HG03139 (cell line): ENCODE data around the gene SSBP3.
A peak's percentile ranks its signal among the peaks of the same experiment; 100 is the strongest.
"Not testable (repeated sequence)": the region's sequence is repeated elsewhere in the genome, so short reads cannot be mapped to it uniquely, and the experiment has no call there.

Experiments
- ATAC-seq: cut with Tn5 transposase; IDR thresholded peaks from one replicate; pipeline ENCODE4 v1.9.1; 2021; ENCODE audit not compliant: unreplicated experiment

SSBP3 gene

DNA sequence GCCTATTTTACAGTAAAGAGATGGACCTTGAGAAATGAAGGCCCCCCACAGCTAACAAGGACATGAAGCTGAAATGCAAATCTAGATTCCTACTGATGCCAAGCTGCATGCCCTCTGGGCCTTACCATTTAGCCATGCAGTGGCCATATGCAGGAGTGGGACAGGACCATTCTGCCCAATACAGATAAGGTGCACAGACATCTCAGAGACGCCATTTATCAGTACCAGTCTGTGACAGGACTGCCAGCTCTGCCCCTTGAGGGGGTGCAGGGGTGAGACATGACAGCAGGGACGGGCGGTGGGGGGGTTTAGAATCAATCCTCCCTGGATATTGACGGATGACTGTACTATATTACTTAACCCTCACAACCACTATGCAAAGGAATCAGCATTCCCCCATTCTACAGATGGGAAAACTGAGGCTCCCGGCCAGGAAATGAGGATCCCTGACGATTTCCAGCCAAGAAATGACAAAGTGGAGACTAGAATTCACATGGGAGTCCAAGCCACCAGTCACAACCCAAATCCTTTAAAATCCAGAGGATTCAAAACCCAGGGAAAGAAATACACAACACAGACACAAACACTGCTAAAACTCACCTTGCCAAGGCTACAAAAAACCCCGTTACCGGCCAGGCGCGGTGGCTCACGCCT, 10.8 kb downstream of the SSBP3 start:
- no peak for ATAC-seq

GRCh38 chr1:54394104-54394503, 12.1 kb downstream of the SSBP3 start:
- no peak for ATAC-seq

DNA sequence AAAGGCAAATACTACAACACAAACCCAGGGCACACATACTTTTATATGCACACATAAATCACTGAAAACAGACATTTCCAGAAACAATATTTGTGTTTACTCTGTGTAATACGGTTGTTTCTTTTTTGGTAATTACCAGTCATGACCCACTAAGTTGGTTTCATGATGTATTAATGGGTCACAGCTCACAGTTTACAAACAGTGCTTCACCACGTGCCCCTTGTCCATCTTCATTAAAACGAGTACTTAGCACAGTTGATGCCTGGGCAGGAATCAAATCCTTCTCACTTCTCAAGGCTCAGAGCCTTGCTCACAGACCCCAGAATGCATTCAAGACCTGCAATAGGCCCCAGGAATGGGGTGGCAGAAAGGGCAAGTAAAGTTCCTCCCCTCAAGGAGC, 13.8 kb downstream of the SSBP3 start:
- ATAC-seq: no peak

DNA sequence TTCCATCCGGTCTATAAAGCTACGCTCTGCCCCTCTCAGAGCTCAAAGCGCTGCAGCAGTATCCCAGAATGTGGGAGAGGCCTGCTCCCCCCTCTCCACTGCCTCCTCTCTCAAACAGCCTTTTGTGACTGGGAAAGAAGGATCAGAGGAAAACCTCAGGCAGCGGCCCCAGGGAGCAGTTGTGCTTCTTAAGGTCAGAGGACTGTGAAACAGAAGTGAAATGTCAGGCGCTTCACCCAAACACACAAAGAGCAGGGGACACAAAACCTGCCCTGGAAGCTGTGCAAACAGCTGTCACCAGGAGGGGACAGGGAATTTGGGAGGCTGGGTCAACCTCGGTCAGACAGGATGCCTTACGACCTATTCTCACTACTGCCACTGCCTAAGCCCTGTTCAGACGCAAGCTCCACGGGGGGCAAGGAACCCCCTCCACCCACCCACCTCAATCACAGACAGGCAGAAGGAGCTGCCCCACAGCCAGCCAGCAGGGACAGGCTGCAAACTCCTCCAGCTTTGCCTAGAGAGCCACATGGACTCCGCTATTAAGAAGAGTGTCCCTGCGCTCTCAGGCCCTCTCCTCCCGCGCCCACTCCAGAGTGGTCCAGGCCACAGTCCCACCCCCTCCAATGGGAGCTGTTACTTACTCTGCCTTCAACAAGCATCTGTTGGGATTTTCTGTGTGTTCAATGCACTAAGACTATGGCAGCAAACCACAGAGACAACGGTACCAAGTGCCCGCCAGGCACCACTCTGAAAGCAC, 14.6 kb downstream of the SSBP3 start:
- no peak for ATAC-seq

- no peak for ATAC-seq
Measured at GRCh38 chr1:54390655-54391054, 15.5 kb downstream of the SSBP3 start.

DNA sequence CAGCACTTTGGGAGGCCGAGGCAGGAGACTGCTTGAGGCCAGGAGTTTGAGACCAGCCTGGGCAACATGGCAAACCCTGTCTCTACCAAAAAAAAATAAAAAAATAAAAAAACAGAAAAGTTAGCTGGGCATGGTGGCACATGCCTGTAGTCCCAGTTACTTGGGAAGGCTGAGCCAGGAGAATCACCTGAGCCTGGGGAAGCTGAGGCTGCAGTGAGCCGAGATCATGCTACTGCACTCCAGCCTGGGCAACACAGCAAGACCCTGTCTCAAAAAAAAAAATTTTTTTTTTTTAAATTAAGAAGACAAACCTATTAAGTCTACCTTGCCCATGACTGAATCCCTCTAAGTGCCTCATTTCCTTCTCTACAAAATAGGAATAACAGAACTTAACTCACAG, 16.6 kb downstream of the SSBP3 start:
- ATAC-seq: not testable (repeated sequence)

DNA sequence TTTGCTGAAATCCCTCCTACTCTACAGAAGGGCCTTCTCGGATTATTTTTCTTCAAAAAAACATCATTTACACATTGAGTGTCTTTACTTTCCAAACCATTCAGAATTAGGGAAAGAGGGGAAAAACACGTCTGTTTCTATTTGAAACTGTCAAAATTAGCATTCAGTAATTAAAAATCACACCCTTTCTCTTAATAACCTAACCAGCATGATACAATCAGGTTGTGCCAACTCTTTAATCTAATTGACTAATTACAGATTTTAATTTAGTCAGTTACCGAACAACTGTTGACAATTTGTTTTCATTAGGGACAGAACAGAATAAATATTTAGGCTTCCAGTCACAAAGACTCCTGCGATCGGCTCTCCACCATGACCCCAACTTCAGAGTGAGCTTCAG, 18.8 kb downstream of the SSBP3 start:
- ATAC-seq: no peak

DNA sequence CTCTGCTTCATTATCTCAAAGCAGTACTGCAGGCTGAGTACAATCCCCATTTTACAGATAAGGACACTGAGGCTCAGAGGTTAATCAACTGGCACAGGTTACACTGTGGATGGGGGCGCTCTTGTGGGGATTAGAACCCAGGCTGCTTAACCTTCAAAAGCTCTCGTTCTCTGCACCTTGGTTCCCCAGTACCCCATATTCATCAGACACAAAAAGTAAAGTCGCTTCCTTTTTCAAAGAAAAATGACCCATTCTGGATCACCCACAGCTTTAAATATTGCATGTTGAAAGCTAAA, 20.5 kb downstream of the SSBP3 start:
- no peak for ATAC-seq

- no peak for ATAC-seq
Measured at GRCh38 chr1:54384918-54385726, 21.1 kb downstream of the SSBP3 start.

- no peak for ATAC-seq
Measured at GRCh38 chr1:54384471-54384870, 21.7 kb downstream of the SSBP3 start.

DNA sequence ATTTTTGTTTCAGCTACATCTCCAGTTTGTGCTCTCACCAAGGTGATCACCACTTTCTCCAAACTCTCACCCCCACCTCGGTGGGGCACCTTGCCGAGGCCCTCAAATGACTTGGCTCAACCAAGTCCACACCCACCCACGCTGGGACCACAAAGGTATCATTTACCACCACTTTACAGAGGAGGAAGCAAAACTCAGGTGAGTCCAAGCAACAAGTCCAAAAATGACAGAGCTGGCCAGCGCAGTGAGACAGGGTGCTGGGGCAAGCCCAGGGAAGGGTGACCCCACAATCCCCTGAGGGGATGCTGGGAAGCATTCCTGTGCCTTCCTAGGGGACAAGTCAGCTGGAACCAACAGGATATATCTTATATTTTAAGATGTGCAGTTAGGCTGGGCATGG, 24.7 kb downstream of the SSBP3 start:
- ATAC-seq: no peak

- no peak for ATAC-seq
Measured at GRCh38 chr1:54380290-54380882, 25.8 kb downstream of the SSBP3 start.

DNA sequence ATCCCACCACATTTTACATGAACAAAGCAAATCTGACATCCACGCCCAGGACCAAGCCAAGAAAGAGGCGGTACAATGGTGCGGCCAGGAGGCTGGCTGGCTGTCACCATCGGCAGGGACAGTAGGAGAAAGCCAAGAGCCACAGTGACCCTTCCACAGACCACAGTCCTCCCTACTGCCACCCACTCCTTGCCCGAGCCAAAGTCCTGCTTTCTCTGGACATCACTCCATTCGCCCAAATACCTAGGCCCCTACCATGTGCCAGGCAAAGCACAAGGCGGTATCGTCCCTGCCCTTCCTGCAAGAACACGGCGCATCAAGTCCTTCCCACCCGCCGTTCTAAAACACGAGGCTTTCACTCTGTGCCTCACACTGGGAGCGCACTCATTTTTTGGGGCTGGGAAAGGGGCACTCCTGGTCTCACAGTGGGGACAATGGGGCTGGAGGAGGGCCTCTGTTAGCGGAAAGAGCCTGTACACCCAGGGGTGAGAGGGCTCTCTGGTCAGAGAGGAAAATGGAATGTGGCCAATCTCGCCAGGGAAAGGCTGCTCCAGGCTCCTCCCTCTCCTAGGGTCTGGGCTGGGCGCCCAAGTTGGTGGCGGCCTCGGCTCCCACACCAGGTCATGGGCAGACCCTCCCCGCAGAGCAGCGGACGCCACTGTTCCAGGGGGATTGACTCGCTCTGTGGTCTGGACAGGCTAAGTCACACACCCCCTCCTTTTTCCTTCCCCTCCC, 26.5 kb downstream of the SSBP3 start:
- no peak for ATAC-seq

- no peak for ATAC-seq
Measured at GRCh38 chr1:54378874-54379554, 27.2 kb downstream of the SSBP3 start.

- no peak for ATAC-seq
Measured at GRCh38 chr1:54378157-54378873, 27.9 kb downstream of the SSBP3 start.

- no peak for ATAC-seq
Measured at GRCh38 chr1:54377040-54377691, 29.0 kb downstream of the SSBP3 start.

GRCh38 chr1:54376430-54377039, 29.7 kb downstream of the SSBP3 start:
- peak; percentile 36 for ATAC-seq

- ATAC-seq: no peak
Measured at GRCh38 chr1:54375712-54376429, 30.3 kb downstream of the SSBP3 start.
